Left ventricle myocardium inferior (tissue), 1 donor: Measurements from ENCODE around the gene HEBP1. TPM values are rescaled to one million over a fixed set of nuclear protein-coding genes. Genes with fewer than 3 reads are reported as not detected.

Experiments used
- DNase-seq: peaks from one replicate; pipeline ENCODE4 v3.0.0-alpha.2; 2020
- H3K27ac ChIP-seq: fragments of 200-600 bp; replicated peaks from 2 replicates; pipeline ENCODE4 v1.8.0; 2021
- H3K27me3 ChIP-seq: fragments of 200-600 bp; 2 replicates; pipeline ENCODE4 v1.8.0; 2021; ENCODE audit warnings: low read depth
- H3K36me3 ChIP-seq: fragments of 200-600 bp; 2 replicates; pipeline ENCODE4 v1.8.0; 2021
- H3K4me1 ChIP-seq: fragments of 200-600 bp; 2 replicates; pipeline ENCODE4 v1.8.0; 2021
- H3K4me3 ChIP-seq: fragments of 200-600 bp; 2 replicates; pipeline ENCODE4 v1.8.0; 2021; ENCODE audit warnings: mild to moderate bottlenecking, moderate library complexity
- H3K9me3 ChIP-seq: fragments of 200-600 bp; replicated peaks from 2 replicates; pipeline ENCODE4 v1.8.0; 2021
- CTCF ChIP-seq: fragments of 200-600 bp; IDR thresholded peaks from 2 replicates; pipeline ENCODE4 v1.8.0; 2021; ENCODE audit warnings: antibody characterized with exemption, mild to moderate bottlenecking, borderline replicate concordance
- intact Hi-C: fragments of 100-400 bp; cut with micrococcal nuclease; formaldehyde crosslinking; loops from one replicate; pipeline ENCODE4 v1.11.0; 2022
- total RNA-seq: library from RNA; stranded (reverse); fragmentation: NEBNext Ultra II Directional; extraction: Animal tissue kit (Norgen Biotek cat#: 25700); gene quantifications from one replicate; pipeline ENCODE4 v1.2.1, GENCODE V29; 2021
- donor health status: DM: no; HTN: yes; CAD: no; lungs with severe emphysema.

The HEBP1 gene
- total RNA-seq, 1 donor from 2014 or later, result 65.4 TPM

- Histone ChIP-seq H3K9me3 (no peaks in the 10 kb centered on the region), H3K27me3 (no peaks in the 10 kb centered on the region), H3K36me3 (no peaks in the 10 kb centered on the region), H3K4me1 (no peaks in the 10 kb centered on the region), H3K4me3 (no peak overlapping the region), H3K27ac (no peak overlapping the region)
- intact Hi-C loops, result no loop called here
- no peak for TF ChIP-seq CTCF
- no peak for DNase-seq
These were observed 11.0 kb upstream of the HEBP1 start for GRCh38 chr12:13011098-13011497.

GRCh38 chr12:13008741-13009380 lies 8.8 kb upstream of the HEBP1 start:
- no peak for DNase-seq
- Histone ChIP-seq H3K27me3 (no peaks in the 10 kb centered on the region), H3K27ac (no peak overlapping the region), H3K4me3 (no peak overlapping the region), H3K4me1 (no peaks in the 10 kb centered on the region), H3K9me3 (no peaks in the 10 kb centered on the region), H3K36me3 (no peaks in the 10 kb centered on the region)
- intact Hi-C loops, result no loop called here
- no peak for TF ChIP-seq CTCF

- no peak for DNase-seq
- Histone ChIP-seq H3K27ac (no peak overlapping the region), H3K27me3 (no peaks in the 10 kb centered on the region), H3K36me3 (no peaks in the 10 kb centered on the region), H3K9me3 (no peaks in the 10 kb centered on the region), H3K4me3 (no peak overlapping the region), H3K4me1 (no peaks in the 10 kb centered on the region)
- intact Hi-C loops, result no loop called here
- TF ChIP-seq CTCF, result no peak
These were observed 7.6 kb upstream of the HEBP1 start for GRCh38 chr12:13007496-13008233.

GRCh38 chr12:13005649-13006048 lies 5.6 kb upstream of the HEBP1 start:
- Histone ChIP-seq H3K4me3 (no peak overlapping the region), H3K9me3 (no peaks in the 10 kb centered on the region), H3K27me3 (no peaks in the 10 kb centered on the region), H3K27ac (no peak overlapping the region), H3K4me1 (peaks cover 12% of the 10 kb centered on the region), H3K36me3 (no peaks in the 10 kb centered on the region)
- DNase-seq, result no peak
- TF ChIP-seq CTCF, result no peak
- intact Hi-C loops, result no loop called here

- intact Hi-C loops, result loop anchor here (5.0 kb wide), 1 partner anchor 207 kb away; no protein-coding TSS in a partner anchor
- DNase-seq, result no peak
These were observed 4.9 kb upstream of the HEBP1 start for GRCh38 chr12:13004986-13005385.

More at GRCh38 chr12:13004986-13005385, 4.9 kb upstream of the HEBP1 start:
- peaks cover 16% of the 10 kb centered on the region for H3K4me1 ChIP-seq
- H3K36me3 ChIP-seq, result no peaks in the 10 kb centered on the region
- TF ChIP-seq CTCF, result no peak
- no peak overlapping the region for H3K27ac ChIP-seq
- H3K4me3 ChIP-seq, result no peak overlapping the region
- H3K27me3 ChIP-seq, result no peaks in the 10 kb centered on the region
- H3K9me3 ChIP-seq, result no peaks in the 10 kb centered on the region
